MCF 10A (cell line): Measurements from ENCODE around the gene SLC22A12. TPM values are rescaled to one million over a fixed set of nuclear protein-coding genes. Genes with fewer than 3 reads are reported as not detected.

Source experiments
- BruUV-seq: library from RNA; stranded (reverse); fragments of 400-500 nt; replicated peaks from 2 replicates; lab custom pipeline; 2021; lab: Mats Ljungman, UMichigan
- CTCF ChIA-PET: fragments of 300-600 bp; sonication (Branson Sonifier 250); formaldehyde crosslinking; extraction: SDS; loops from one replicate; lab custom pipeline; 2021; ENCODE audit warnings: antibody characterized with exemption, inconsistent platforms; lab: Yijun Ruan, JAX
- POLR2A ChIA-PET: fragments of 300-600, 350-650 bp; sonication (Branson Sonifier 250); formaldehyde crosslinking; extraction: SDS; loops from one replicate; lab custom pipeline; 2020; ENCODE audit warnings: antibody characterized with exemption, inconsistent platforms; lab: Yijun Ruan, JAX
- DNase-seq: peaks from one replicate; pipeline ENCODE4 v3.0.0-alpha.2; 2018; ENCODE audit not compliant: unreplicated experiment
- H3K27ac Mint-ChIP-seq: one replicate; pipeline ENCODE4 v1.8.0; 2022; ENCODE audit warnings: mild to moderate bottlenecking, low read depth, mixed read lengths; ENCODE audit not compliant: unreplicated experiment
- H3K27me3 Mint-ChIP-seq: one replicate; pipeline ENCODE4 v1.8.0; 2022; ENCODE audit warnings: mixed read lengths; ENCODE audit not compliant: insufficient read depth, unreplicated experiment
- H3K36me3 Mint-ChIP-seq: one replicate; pipeline ENCODE4 v1.8.0; 2022; ENCODE audit warnings: mild to moderate bottlenecking, moderate library complexity, mixed read lengths; ENCODE audit not compliant: insufficient read depth, unreplicated experiment
- H3K4me1 Mint-ChIP-seq: one replicate; pipeline ENCODE4 v1.8.0; 2022; ENCODE audit warnings: mixed read lengths; ENCODE audit not compliant: insufficient read depth, unreplicated experiment
- H3K4me3 Mint-ChIP-seq: one replicate; pipeline ENCODE4 v1.8.0; 2022; ENCODE audit warnings: mild to moderate bottlenecking, moderate library complexity, mixed read lengths; ENCODE audit not compliant: unreplicated experiment
- H3K9me3 Mint-ChIP-seq: one replicate; pipeline ENCODE4 v1.8.0; 2022; ENCODE audit warnings: mixed read lengths; ENCODE audit not compliant: unreplicated experiment
- intact Hi-C: fragments of 100-400 bp; cut with micrococcal nuclease; formaldehyde crosslinking; loops from 2 replicates; pipeline ENCODE4 v1.14.1; 2022
- total RNA-seq: library from RNA; stranded (reverse); gene quantifications from 2 replicates; pipeline ENCODE4 v1.2.3, GENCODE V29; 2022
- TF ChIP-seq, protein P1 (sequence below): fragments of 200-600 bp; IDR thresholded peaks from one replicate; pipeline ENCODE4 v1.8.0; 2022; ENCODE audit warnings: antibody characterized with exemption, mild to moderate bottlenecking; ENCODE audit not compliant: unreplicated experiment

Gene SLC22A12
- total RNA-seq, 1 experiment from 2014 or later = not detected

DNA sequence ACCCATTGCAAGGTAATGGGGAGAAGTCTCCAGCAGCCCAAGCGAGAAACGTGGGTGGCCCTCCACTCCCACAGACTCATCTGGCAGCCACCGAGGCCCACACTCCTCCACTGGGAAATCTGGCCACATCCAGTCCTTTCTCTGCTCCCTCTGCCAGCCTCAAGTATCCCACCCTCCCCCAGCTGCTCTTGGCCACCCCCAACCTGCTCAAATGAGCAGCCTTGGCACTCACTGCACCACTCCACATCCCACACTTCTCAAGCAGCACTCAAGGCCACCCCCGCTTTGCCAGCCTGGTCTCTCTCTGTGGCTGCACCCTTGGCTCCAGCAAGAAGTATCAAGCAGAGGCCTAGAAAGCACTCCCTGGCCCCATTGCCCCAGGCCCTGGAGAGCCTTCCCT lies 28.2 kb downstream of the SLC22A12 start:
- no peaks in the 10 kb centered on the region for H3K4me1 Mint-ChIP-seq
- DNase-seq = no peak
- no peaks in the 10 kb centered on the region for H3K27me3 Mint-ChIP-seq
- H3K9me3 Mint-ChIP-seq = no peaks in the 10 kb centered on the region
- H3K4me3 Mint-ChIP-seq = no peak overlapping the region
- intact Hi-C loops = no loop called here
- TF ChIP-seq, protein P1, sequence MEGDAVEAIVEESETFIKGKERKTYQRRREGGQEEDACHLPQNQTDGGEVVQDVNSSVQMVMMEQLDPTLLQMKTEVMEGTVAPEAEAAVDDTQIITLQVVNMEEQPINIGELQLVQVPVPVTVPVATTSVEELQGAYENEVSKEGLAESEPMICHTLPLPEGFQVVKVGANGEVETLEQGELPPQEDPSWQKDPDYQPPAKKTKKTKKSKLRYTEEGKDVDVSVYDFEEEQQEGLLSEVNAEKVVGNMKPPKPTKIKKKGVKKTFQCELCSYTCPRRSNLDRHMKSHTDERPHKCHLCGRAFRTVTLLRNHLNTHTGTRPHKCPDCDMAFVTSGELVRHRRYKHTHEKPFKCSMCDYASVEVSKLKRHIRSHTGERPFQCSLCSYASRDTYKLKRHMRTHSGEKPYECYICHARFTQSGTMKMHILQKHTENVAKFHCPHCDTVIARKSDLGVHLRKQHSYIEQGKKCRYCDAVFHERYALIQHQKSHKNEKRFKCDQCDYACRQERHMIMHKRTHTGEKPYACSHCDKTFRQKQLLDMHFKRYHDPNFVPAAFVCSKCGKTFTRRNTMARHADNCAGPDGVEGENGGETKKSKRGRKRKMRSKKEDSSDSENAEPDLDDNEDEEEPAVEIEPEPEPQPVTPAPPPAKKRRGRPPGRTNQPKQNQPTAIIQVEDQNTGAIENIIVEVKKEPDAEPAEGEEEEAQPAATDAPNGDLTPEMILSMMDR = no peak
- no peaks in the 10 kb centered on the region for H3K36me3 Mint-ChIP-seq
- no TSS peak for BruUV-seq
- POLR2A ChIA-PET = no interaction called here
- CTCF ChIA-PET = interaction anchor here (0.6 kb wide), 1 partner anchor 15 kb away, joined by 3 read pairs; no protein-coding TSS in a partner anchor
- no peak overlapping the region for H3K27ac Mint-ChIP-seq

DNA sequence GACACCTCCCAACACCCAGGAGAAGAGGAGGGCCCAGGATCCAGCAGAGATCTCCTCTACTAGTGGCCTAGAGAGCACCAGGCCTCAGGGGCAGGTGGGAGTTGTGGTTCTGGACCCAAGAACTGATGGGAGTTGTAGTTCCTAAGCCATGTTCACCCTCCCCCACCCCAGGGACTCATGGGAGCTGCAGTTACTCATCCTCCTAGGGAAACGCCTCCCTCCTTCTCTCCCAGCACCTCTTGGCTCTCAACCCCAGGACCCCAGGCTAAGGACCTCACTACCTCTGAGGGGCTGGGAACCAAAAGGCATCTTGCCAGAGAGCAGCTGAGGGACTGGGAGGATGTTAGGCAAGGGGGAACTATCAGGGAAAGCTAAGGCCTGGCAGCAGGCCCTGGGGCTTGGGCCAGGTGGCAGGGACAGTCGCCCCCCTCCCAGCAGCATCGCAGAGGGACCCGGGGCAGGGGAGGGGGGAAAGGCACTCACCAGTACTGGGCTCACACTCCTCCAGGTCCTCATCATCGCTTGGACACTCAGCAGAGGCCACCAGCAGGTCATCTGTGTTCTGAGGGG lies 28.9 kb downstream of the SLC22A12 start:
- no peak overlapping the region for H3K27ac Mint-ChIP-seq
- no TSS peak for BruUV-seq
- peak; percentile 54 for DNase-seq
- no peak overlapping the region for H3K4me3 Mint-ChIP-seq
- H3K9me3 Mint-ChIP-seq = no peaks in the 10 kb centered on the region
- H3K36me3 Mint-ChIP-seq = no peaks in the 10 kb centered on the region
- ChIA-PET POLR2A (interaction anchor here (0.7 kb wide), 1 partner anchor 435 kb away, joined by 3 read pairs; no protein-coding TSS in a partner anchor), CTCF (interaction anchor here (0.8 to 1.0 kb wide), 2 partner anchors 33 to 171 kb away, joined by 3 read pairs; no protein-coding TSS in a partner anchor)
- no peaks in the 10 kb centered on the region for H3K27me3 Mint-ChIP-seq
- TF ChIP-seq, protein P1 = no peak
- intact Hi-C loops = no loop called here
- H3K4me1 Mint-ChIP-seq = no peaks in the 10 kb centered on the region

DNA sequence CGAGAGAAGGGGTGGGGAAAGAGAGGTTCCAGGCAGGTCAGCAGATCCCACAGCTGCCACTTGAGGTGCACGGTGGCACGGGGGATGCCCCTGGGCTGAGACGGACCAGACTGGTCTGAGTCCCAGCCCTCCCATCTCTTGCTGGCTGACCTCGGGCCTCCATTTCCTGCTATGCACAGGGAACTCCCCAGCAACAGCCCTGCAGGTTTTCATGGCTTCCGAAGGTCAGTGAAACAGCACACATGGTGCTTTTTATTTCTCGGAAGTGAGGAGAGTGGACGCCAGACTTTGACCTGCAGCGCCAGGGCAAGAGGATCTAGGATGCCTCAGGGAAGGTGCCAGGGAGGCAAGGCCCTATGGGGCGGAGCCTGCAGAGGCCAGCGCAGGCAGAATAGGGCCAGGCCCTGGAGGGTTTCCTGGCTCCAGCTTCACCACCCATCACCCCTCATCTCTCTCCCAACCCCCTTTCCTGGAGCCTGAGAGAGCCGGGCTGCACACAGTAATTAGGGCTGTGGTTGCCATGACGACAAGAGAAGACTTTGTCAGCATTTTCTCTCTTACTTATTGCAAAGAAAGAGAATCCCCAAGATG lies 29.5 kb downstream of the SLC22A12 start:
- no peaks in the 10 kb centered on the region for H3K9me3 Mint-ChIP-seq
- no peak overlapping the region for H3K4me3 Mint-ChIP-seq
- intact Hi-C loops = no loop called here
- ChIA-PET POLR2A (no interaction called here), CTCF (interaction anchor here (0.8 to 1.0 kb wide), 2 partner anchors 32 to 171 kb away, joined by 3 read pairs; no protein-coding TSS in a partner anchor)
- TF ChIP-seq, protein P1 = no peak
- no peak for DNase-seq
- H3K27me3 Mint-ChIP-seq = no peaks in the 10 kb centered on the region
- no peak overlapping the region for H3K27ac Mint-ChIP-seq
- no peaks in the 10 kb centered on the region for H3K36me3 Mint-ChIP-seq
- no TSS peak for BruUV-seq
- no peaks in the 10 kb centered on the region for H3K4me1 Mint-ChIP-seq

DNA sequence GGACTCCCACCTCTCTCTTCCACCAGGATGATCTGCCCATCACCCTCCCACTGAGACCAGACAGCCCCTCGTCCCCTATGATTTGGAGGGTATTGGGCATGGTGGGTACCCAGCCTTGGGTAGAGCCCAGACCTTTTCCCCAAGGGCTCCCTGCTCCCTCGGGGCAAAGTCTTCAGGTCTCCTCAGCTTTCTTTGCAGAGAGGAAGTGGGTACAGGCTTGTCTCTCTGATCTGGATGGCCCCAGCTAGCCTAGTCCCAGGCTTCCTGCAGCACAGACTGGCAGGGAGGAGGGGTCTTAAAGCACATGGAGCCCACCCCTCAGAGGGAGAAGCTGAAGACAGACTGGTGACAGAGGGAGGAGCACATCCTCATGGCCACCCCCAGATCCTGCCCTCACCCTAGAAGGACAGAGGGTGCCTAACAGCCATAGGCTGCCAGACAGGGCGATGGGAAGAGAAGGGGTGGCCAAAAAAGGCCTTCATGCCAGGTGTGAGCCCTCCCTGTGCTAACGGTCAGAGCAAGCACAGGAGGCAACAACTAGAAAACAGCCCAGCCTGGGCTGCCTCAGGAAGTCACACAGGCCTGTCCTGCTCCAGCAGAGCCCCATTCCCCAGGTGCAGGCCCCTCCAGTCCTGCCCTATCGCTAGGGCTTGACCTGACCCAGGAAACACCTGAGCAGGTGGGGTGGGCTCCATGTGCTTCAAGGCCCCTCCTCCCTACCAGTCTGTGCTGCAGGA lies 30.4 kb downstream of the SLC22A12 start:
- CTCF ChIA-PET = interaction anchor here (0.5 kb wide), 2 partner anchors 128 to 336 kb away, joined by 3 read pairs; no protein-coding TSS in a partner anchor
- no peak overlapping the region for H3K27ac Mint-ChIP-seq
- no peaks in the 10 kb centered on the region for H3K9me3 Mint-ChIP-seq
- intact Hi-C loops = no loop called here
- no peaks in the 10 kb centered on the region for H3K4me1 Mint-ChIP-seq
- POLR2A ChIA-PET = no interaction called here
- no peak for DNase-seq
- H3K36me3 Mint-ChIP-seq = no peaks in the 10 kb centered on the region
- BruUV-seq = no TSS peak
- no peak overlapping the region for H3K4me3 Mint-ChIP-seq
- no peaks in the 10 kb centered on the region for H3K27me3 Mint-ChIP-seq
- TF ChIP-seq, protein P1 = no peak
